22Rv1 (cell line): Measurements from ENCODE around the gene ANO3.
A peak's percentile ranks its signal among the peaks of the same experiment; 100 is the strongest.

ENCODE experiments used
- H3K27ac ChIP-seq: fragments of 450-650 bp; 2 replicates; pipeline ENCODE4 v1.5.1; 2017
- CTCF ChIP-seq: fragments of 450-650 bp; IDR thresholded peaks from 2 replicates; pipeline ENCODE4 v1.5.1; 2017; ENCODE audit warnings: mild to moderate bottlenecking
- ZFX ChIP-seq: fragments of 450-650 bp; IDR thresholded peaks from 2 replicates; pipeline ENCODE4 v1.6.1; 2017; ENCODE audit warnings: antibody characterized with exemption, borderline replicate concordance

The ANO3 gene

DNA sequence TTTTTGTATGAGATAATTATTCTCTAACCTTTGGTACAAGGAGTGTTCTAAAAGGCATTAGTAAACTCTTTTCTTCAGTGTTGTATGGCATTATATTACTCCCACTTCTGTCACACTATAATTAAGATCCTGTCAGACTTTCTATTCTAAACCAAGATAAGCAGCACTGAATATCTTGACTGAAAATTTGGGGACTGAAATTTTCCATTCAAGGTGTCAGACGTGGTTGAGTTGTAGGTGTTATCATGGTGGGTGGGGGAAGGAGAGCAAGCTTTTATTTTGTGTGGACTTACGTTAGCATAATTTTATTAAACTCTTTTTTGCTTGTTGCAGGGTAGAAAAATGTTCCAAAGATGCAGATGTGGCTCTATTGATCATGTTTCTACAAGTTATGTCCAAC lies 217.2 kb downstream of the ANO3 start:
- H3K27ac ChIP-seq, result no peak overlapping the region
- TF ChIP-seq CTCF, result no peak
- no peak for TF ChIP-seq ZFX

- no peak for TF ChIP-seq ZFX
- no peak for TF ChIP-seq CTCF
Measured at GRCh38 chr11:26550022-26550421, 218.1 kb downstream of the ANO3 start.

DNA sequence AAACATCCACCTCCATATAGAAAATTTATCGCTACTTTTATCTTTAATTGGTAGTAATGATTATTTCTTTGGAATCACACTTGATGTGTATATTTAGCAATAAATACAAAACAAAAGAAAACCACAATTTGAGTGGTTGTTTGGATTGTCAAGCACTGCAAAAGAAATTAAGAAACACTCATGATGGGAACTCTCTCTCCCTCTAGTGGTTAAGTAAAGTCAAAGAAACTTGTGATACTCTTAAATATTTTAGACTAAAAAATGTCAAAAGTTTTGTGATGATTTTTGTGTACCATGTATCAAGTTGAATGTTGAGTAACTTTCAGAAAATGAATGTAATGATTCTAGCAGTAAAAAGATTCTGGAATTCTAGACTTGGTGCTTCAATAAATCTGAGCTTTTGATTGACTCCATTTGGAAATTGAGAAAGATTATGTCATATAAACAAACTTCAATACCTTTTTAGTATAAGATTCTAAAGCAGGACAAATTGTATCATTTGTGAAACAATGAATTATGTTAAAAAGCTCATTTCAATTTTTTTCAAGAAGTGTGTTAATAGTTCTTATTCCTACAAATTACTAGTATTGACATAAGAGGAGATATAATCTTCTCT lies 219.4 kb downstream of the ANO3 start:
- no peak overlapping the region for H3K27ac ChIP-seq
- TF ChIP-seq CTCF (peak; percentile 81), ZFX (no peak)

More at GRCh38 chr11:26550022-26550421, 218.1 kb downstream of the ANO3 start:
- H3K27ac ChIP-seq, result no peak overlapping the region

- no peak for TF ChIP-seq ZFX
- no peak for TF ChIP-seq CTCF
- no peak overlapping the region for H3K27ac ChIP-seq
Measured at GRCh38 chr11:26553182-26553581, 221.3 kb downstream of the ANO3 start.

GRCh38 chr11:26554455-26554854 lies 222.5 kb downstream of the ANO3 start:
- TF ChIP-seq CTCF (no peak), ZFX (no peak)
- no peak overlapping the region for H3K27ac ChIP-seq

DNA sequence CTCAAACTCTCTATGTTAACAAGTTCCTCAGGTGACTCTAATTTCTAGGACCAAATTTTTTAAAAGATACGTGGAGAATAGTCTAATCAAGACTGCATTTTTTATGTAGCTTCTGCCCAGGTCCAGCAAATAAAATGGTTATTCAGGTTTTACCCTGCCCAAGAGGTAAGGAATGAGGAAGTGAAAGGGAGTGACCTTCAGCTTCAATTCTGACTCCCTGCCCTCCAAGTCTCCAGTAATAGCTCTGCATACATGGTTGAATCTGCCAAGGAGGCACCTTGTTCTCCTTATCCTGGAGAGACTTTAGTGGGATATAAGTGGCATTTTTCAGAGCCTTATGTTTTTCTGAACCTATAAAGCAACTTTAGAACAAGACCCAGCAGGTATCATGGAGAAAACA lies 224.7 kb downstream of the ANO3 start:
- TF ChIP-seq ZFX (no peak), CTCF (no peak)
- no peak overlapping the region for H3K27ac ChIP-seq

DNA sequence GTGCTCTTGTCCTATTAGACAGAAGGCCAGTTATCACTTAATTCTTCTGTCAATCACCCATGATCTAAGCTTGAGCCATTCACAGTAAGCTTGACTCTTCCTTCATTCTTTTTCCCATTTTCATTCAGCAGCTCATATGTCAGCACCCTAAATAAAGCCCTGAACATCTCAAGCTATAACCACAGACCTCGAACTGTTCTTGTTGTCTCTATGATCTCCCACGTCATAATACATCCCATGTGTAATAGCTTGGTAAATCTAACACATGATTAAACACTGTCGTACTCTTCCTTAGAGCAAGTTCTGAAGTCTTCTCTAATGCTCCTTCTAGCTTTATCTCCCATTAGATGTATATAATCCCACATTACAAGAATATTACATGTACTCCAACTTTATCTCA lies 225.7 kb downstream of the ANO3 start:
- no peak for TF ChIP-seq CTCF
- TF ChIP-seq ZFX, result no peak
- H3K27ac ChIP-seq, result no peak overlapping the region
